ENCODE measurements around the gene COA8. TPM values are rescaled to one million over a fixed set of nuclear protein-coding genes. Genes with fewer than 3 reads are reported as not detected.

COA8 gene
- total RNA-seq, 1 experiment from 2014 or later, result 62.3 TPM

DNA sequence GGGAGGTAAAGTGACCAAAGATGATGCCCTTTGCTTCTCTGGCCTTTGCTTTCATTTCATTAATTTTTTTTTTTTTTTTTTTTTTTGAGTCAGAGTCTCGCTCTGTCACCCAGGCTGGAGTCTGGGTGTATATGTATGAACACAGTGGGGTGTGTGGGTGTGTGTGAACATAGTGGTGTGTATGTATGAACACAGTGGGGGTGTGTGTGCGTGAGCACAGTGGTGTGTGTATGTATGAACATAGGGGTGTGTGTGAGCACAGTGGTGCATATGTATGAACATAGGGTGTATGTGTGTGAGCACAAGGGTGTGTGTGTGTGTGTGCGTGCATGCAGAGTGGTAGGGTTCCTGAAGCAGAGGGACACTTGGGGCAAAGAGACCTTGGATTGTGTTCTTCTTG is 75.8 kb downstream of the COA8 start:
- intact Hi-C loops (cut with micrococcal nuclease), result no loop called here
- H3K27me3 ChIP-seq (ENCODE audit: low read length), result no peaks in the 10 kb centered on the region
- H4K20me1 ChIP-seq (ENCODE audit: low read length), result peaks cover 72% of the 10 kb centered on the region
- H3K36me3 ChIP-seq (ENCODE audit: low read depth, low read length), result peaks cover 16% of the 10 kb centered on the region
- ATAC-seq (no peak), DNase-seq (no peak)
- H3K9ac ChIP-seq (ENCODE audit: low read length), result no peak overlapping the region
- no peak overlapping the region for H3K4me2 ChIP-seq (ENCODE audit: low read length)
- H3K9me3 ChIP-seq (ENCODE audit: low read length), result no peaks in the 10 kb centered on the region
- H3K4me3 ChIP-seq (ENCODE audit: low read length), result no peak overlapping the region
- H3K27ac ChIP-seq (ENCODE audit: low read length), result no peak overlapping the region
- H2AFZ ChIP-seq (ENCODE audit: low read length), result no peak overlapping the region
- peaks cover 13% of the 10 kb centered on the region for H3K4me1 ChIP-seq (ENCODE audit: insufficient read depth, low read length)
- ChIA-PET CTCF (interaction anchor here (0.7 kb wide), 1 partner anchor 16 kb away, joined by 3 read pairs; no protein-coding TSS in a partner anchor), POLR2A (ENCODE audit: unreplicated experiment) (no interaction called here)
- TF ChIP-seq, protein P1, sequence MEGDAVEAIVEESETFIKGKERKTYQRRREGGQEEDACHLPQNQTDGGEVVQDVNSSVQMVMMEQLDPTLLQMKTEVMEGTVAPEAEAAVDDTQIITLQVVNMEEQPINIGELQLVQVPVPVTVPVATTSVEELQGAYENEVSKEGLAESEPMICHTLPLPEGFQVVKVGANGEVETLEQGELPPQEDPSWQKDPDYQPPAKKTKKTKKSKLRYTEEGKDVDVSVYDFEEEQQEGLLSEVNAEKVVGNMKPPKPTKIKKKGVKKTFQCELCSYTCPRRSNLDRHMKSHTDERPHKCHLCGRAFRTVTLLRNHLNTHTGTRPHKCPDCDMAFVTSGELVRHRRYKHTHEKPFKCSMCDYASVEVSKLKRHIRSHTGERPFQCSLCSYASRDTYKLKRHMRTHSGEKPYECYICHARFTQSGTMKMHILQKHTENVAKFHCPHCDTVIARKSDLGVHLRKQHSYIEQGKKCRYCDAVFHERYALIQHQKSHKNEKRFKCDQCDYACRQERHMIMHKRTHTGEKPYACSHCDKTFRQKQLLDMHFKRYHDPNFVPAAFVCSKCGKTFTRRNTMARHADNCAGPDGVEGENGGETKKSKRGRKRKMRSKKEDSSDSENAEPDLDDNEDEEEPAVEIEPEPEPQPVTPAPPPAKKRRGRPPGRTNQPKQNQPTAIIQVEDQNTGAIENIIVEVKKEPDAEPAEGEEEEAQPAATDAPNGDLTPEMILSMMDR (conservative IDR thresholded peaks at IDR 0.05; ENCODE audit: low read depth, low read length), result no peak
- TF ChIP-seq EZH2 (IDR thresholded peaks at IDR 0.05; ENCODE audit: low read length, unreplicated experiment) (no peak), EZH2phosphoT487 (IDR thresholded peaks at IDR 0.05; ENCODE audit: borderline replicate concordance, low read length) (no peak)
- no peaks in the 10 kb centered on the region for H3K9me2 ChIP-seq (replicated peaks; ENCODE audit: low read length)
- no peaks in the 10 kb centered on the region for H3F3A ChIP-seq (ENCODE audit: low read length, unreplicated experiment)
- H3K79me2 ChIP-seq (ENCODE audit: low read length), result peaks cover 99% of the 10 kb centered on the region
- BruUV-seq (replicated peaks), result no TSS peak

Other genes starting within 250 kb of the COA8 start
- gene EIF5, start 228.7 kb upstream of the COA8 start, total RNA-seq (2014; rRNA removed), result 198 and 216 TPM in 2 replicates
- gene MARK3, start 177.5 kb upstream of the COA8 start, total RNA-seq (2014; rRNA removed), result 69.9 and 73.4 TPM in 2 replicates
- gene CKB, start 40.1 kb upstream of the COA8 start, total RNA-seq (2014; rRNA removed), result 299 and 324 TPM in 2 replicates
- gene TRMT61A, start 33.8 kb upstream of the COA8 start, total RNA-seq (2014; rRNA removed), result 51.2 and 72.9 TPM in 2 replicates
- 28.1 and 33.0 TPM in 2 replicates for gene BAG5, start 303 bp upstream of the COA8 start, total RNA-seq (2014; rRNA removed)
- gene KLC1, start 66.3 kb downstream of the COA8 start, total RNA-seq (2014; rRNA removed), result 306 and 466 TPM in 2 replicates
- 61.3 and 80.3 TPM in 2 replicates for gene XRCC3, start 152.5 kb downstream of the COA8 start, total RNA-seq (2014; rRNA removed)
- gene ZFYVE21, start 152.8 kb downstream of the COA8 start, total RNA-seq (2014; rRNA removed), result 47.2 and 50.1 TPM in 2 replicates

Measured in PC-3 (cell line).